NCI-H510A (cell line): ENCODE results near the gene ZBTB7B.

Experiments used
- DNase-seq: peaks from one replicate; lab custom pipeline; 2025; lab: John Stamatoyannopoulos, UW

The ZBTB7B gene

GRCh38 chr1:155038602-155039307 lies 36.2 kb downstream of the ZBTB7B start:
- DNase-seq: no peak

- no peak for DNase-seq
Measured at GRCh38 chr1:155039308-155039669, 36.7 kb downstream of the ZBTB7B start.

- DNase-seq: no peak
Measured at GRCh38 chr1:155040358-155041093, 37.9 kb downstream of the ZBTB7B start.

GRCh38 chr1:155042789-155043188 lies 40.2 kb downstream of the ZBTB7B start:
- no peak for DNase-seq

GRCh38 chr1:155043301-155043702 lies 40.7 kb downstream of the ZBTB7B start:
- no peak for DNase-seq

GRCh38 chr1:155043793-155044192 lies 41.2 kb downstream of the ZBTB7B start:
- DNase-seq: no peak

GRCh38 chr1:155044365-155044764 lies 41.8 kb downstream of the ZBTB7B start:
- DNase-seq: no peak

- peak; percentile 73 for DNase-seq
Measured at GRCh38 chr1:155044812-155045657, 42.4 kb downstream of the ZBTB7B start.

- no peak for DNase-seq
Measured at GRCh38 chr1:155048449-155049334, 46.1 kb downstream of the ZBTB7B start.

GRCh38 chr1:155049651-155050559 lies 47.3 kb downstream of the ZBTB7B start:
- no peak for DNase-seq

- DNase-seq: peak; percentile 83
Measured at GRCh38 chr1:155050560-155051341, 48.1 kb downstream of the ZBTB7B start, which contains the start of gene ADAM15. Gene ADAM15, plus strand, starts transcription at chr1:155051316. Its CDS starts 71 bp downstream, at chr1:155051387.

GRCh38 chr1:155051342-155051776 lies 48.8 kb downstream of the ZBTB7B start:
- no peak for DNase-seq

GRCh38 chr1:155051777-155052398 lies 49.3 kb downstream of the ZBTB7B start:
- DNase-seq: peak; percentile 19

GRCh38 chr1:155052439-155053395 lies 50.1 kb downstream of the ZBTB7B start:
- no peak for DNase-seq

- no peak for DNase-seq
Measured at GRCh38 chr1:155053531-155054105, 51.0 kb downstream of the ZBTB7B start.

- DNase-seq: no peak
Measured at GRCh38 chr1:155057104-155057503, 54.5 kb downstream of the ZBTB7B start.

GRCh38 chr1:155057788-155058211 lies 55.2 kb downstream of the ZBTB7B start:
- DNase-seq: no peak
